ENCODE results near the gene CTDP1. TPM values are rescaled to one million over a fixed set of nuclear protein-coding genes. Genes with fewer than 3 reads are reported as not detected.
A peak's percentile ranks its signal among the peaks of the same experiment; 100 is the strongest.

CTDP1 gene
- total and polyA plus RNA-seq, 2 experiments from 2014 or later, result 20.4 to 20.6 TPM

DNA sequence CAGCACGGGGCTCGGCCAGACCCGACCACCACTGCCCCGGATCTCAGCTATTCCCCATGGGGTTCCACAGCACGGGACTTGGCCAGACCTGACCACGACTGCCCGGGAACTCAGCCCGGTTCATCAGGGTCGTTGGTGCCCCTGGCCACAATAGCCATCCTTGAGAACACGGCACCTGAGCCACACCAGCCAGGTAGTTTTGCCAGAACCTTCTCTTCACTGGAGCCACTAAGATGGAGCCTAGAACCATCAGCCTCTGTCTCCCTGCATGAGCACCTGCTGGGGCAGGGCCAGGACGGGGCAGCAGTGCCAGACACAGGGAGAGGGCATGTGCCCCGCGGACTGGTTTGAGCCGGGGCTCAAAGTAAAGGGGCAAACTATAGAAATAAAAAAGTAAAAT is 106.7 kb downstream of the CTDP1 start:
- H3K9me3 ChIP-seq (ENCODE audit: low read depth), result no peaks in the 10 kb centered on the region
- no peaks in the 10 kb centered on the region for H3K79me2 ChIP-seq
- no peak for TF ChIP-seq EZH2 (IDR thresholded peaks at IDR 0.05; ENCODE audit: borderline replicate concordance)
- 77% methylated on average over 13 of the region's 14 CpGs for WGBS (ENCODE audit: low lambda C conversion rate, missing lambda C conversion rate)
- H4K20me1 ChIP-seq (ENCODE audit: insufficient read depth, poor library complexity, severe bottlenecking), result no peaks in the 10 kb centered on the region
- H3K4me2 ChIP-seq, result no peak overlapping the region
- H3K27me3 ChIP-seq, result peaks cover 35% of the 10 kb centered on the region
- no peaks in the 10 kb centered on the region for H3K9me2 ChIP-seq (replicated peaks; ENCODE audit: insufficient read depth)
- H3K4me3 ChIP-seq, result no peak overlapping the region
- no peak overlapping the region for H3K27ac ChIP-seq
- H3K36me3 ChIP-seq (replicated peaks; ENCODE audit: insufficient read depth, low read depth), result no peaks in the 10 kb centered on the region
- no peaks in the 10 kb centered on the region for H3K4me1 ChIP-seq (ENCODE audit: insufficient read depth)
- no peak overlapping the region for H2AFZ ChIP-seq
- DNase-seq (ENCODE audit: low spot score), result no peak

DNA sequence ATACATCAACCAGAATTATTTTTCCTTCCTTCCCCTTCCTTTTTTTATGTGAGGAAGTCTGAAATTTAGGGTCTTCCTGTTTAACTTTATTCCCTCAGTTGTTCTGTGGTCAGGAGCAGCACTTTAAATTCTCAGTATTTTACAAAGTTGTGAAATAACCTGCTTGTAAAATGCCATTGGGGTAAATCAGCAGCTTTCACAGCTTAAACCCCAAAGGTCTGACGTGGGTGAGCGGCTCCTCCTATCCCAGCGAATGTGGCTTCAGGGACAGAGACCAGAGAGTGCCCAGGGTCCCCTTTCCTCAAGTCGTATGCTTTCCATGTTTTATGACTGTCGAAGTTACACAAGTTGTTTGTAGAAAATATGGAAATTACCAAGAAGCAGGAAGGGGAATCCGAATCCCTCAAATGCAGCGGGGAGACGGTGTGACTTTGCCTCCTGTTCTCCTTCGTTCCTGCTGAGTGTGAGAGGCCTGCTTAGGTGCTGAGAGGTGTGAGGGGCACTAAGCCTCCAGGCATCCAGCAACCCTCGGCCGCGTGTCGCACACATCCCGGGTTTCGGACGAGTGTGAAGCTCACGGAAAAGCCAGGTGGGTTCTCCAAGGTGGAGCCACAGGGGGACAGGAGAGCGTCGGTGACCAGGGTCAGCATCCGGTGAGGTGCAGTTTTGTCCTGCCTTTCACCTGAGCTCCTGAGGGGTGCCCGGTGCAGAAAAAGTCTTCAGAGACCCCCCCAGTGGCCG is 107.4 kb downstream of the CTDP1 start:
- no peaks in the 10 kb centered on the region for H3K9me2 ChIP-seq (replicated peaks; ENCODE audit: insufficient read depth)
- no peak overlapping the region for H2AFZ ChIP-seq
- H3K36me3 ChIP-seq (replicated peaks; ENCODE audit: insufficient read depth, low read depth), result no peaks in the 10 kb centered on the region
- no peaks in the 10 kb centered on the region for H3K79me2 ChIP-seq
- peaks cover 35% of the 10 kb centered on the region for H3K27me3 ChIP-seq
- no peaks in the 10 kb centered on the region for H3K9me3 ChIP-seq (ENCODE audit: low read depth)
- no peak overlapping the region for H3K27ac ChIP-seq
- 88% methylated on average over 22 of the region's 22 CpGs for WGBS (ENCODE audit: low lambda C conversion rate, missing lambda C conversion rate)
- H3K4me1 ChIP-seq (ENCODE audit: insufficient read depth), result no peaks in the 10 kb centered on the region
- H3K4me3 ChIP-seq, result no peak overlapping the region
- no peak for DNase-seq (ENCODE audit: low spot score)
- no peaks in the 10 kb centered on the region for H4K20me1 ChIP-seq (ENCODE audit: insufficient read depth, poor library complexity, severe bottlenecking)
- H3K4me2 ChIP-seq, result no peak overlapping the region
- TF ChIP-seq, protein P1, sequence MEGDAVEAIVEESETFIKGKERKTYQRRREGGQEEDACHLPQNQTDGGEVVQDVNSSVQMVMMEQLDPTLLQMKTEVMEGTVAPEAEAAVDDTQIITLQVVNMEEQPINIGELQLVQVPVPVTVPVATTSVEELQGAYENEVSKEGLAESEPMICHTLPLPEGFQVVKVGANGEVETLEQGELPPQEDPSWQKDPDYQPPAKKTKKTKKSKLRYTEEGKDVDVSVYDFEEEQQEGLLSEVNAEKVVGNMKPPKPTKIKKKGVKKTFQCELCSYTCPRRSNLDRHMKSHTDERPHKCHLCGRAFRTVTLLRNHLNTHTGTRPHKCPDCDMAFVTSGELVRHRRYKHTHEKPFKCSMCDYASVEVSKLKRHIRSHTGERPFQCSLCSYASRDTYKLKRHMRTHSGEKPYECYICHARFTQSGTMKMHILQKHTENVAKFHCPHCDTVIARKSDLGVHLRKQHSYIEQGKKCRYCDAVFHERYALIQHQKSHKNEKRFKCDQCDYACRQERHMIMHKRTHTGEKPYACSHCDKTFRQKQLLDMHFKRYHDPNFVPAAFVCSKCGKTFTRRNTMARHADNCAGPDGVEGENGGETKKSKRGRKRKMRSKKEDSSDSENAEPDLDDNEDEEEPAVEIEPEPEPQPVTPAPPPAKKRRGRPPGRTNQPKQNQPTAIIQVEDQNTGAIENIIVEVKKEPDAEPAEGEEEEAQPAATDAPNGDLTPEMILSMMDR (IDR thresholded peaks at IDR 0.05; ENCODE audit: poor library complexity), result no peak
- TF ChIP-seq EZH2phosphoT487 (IDR thresholded peaks at IDR 0.05; ENCODE audit: low read depth, severe bottlenecking, unreplicated experiment), result no peak
- TF ChIP-seq EZH2 (IDR thresholded peaks at IDR 0.05; ENCODE audit: borderline replicate concordance), result no peak

DNA sequence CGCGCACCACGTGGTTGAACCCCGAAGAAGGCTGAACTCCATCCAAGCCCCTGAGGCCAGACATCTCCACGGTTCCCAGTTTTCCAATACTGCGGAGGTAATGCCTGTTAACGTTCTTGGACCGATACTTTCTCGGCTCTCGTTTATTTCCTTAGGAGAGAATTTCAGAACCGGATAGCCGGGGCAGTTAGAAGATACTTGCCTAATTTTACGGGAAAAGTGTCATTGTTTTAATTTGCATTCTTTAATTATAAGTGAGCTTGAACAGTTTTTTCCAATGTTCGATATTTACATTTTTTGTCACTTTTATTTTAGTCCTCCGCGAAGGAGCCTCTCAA is 107.9 kb downstream of the CTDP1 start:
- no peaks in the 10 kb centered on the region for H3K9me2 ChIP-seq (replicated peaks; ENCODE audit: insufficient read depth)
- no peaks in the 10 kb centered on the region for H4K20me1 ChIP-seq (ENCODE audit: insufficient read depth, poor library complexity, severe bottlenecking)
- no peak overlapping the region for H3K4me3 ChIP-seq
- TF ChIP-seq EZH2 (IDR thresholded peaks at IDR 0.05; ENCODE audit: borderline replicate concordance) (no peak), EZH2phosphoT487 (IDR thresholded peaks at IDR 0.05; ENCODE audit: low read depth, severe bottlenecking, unreplicated experiment) (no peak)
- TF ChIP-seq, protein P1 (IDR thresholded peaks at IDR 0.05; ENCODE audit: poor library complexity), result no peak
- no peaks in the 10 kb centered on the region for H3K4me1 ChIP-seq (ENCODE audit: insufficient read depth)
- DNase-seq (ENCODE audit: low spot score), result no peak
- peaks cover 35% of the 10 kb centered on the region for H3K27me3 ChIP-seq
- peak overlapping the region; percentile 74 for H3K4me2 ChIP-seq
- H3K36me3 ChIP-seq (replicated peaks; ENCODE audit: insufficient read depth, low read depth), result no peaks in the 10 kb centered on the region
- H2AFZ ChIP-seq, result peak overlapping the region; percentile 71
- no peaks in the 10 kb centered on the region for H3K79me2 ChIP-seq
- H3K9me3 ChIP-seq (ENCODE audit: low read depth), result no peaks in the 10 kb centered on the region
- 87% methylated on average over 16 of the region's 16 CpGs for WGBS (ENCODE audit: low lambda C conversion rate, missing lambda C conversion rate)
- H3K27ac ChIP-seq, result no peak overlapping the region

DNA sequence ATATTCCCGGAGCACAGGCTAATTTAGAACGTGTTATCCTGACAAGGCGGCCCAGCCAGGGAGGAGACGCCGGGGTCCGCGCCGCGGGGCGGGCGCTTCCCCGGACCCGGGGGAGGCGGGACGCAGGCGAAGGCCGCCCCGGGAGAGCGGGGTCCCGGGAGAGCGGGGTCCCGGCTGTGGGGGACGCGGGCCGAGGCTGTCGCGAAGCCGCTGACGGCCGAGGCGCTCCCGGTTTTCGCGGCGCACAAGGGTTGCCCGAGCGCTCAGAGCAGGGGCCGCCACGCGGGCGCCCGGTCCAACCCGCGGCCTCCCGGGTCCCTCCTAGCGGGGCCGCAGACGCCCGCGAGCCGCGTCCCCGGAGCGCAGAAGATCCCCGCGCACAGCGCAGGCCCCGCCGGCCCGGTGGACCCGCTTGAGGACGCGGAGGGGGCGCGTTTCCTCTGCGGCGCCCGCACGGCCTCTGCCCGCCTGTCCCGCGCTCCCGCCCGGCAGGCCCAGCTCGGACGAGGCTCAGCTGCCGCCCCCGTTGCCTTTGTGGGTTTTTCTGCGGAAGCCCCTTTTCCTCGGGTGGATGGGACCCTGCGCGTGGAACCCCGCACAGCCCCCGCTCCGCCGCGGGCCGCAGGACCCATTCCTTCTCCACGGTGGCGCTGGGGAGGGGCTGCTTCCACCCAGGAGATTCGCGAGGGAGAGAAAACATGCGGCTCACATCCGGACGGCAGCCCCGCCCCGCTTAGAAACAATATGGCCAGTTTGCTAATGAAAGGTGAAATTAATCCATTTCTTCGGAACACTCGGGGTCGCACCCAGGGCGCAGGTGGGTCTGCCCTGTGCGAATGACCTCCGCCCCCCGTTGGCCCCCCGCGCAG is 108.5 kb downstream of the CTDP1 start:
- peak overlapping the region; percentile 71 for H2AFZ ChIP-seq
- H3K27me3 ChIP-seq, result peaks cover 35% of the 10 kb centered on the region
- H3K4me1 ChIP-seq (ENCODE audit: insufficient read depth), result no peaks in the 10 kb centered on the region
- H3K4me2 ChIP-seq, result peak overlapping the region; percentile 74
- no peak overlapping the region for H3K4me3 ChIP-seq
- TF ChIP-seq EZH2 (IDR thresholded peaks at IDR 0.05; ENCODE audit: borderline replicate concordance), result peak; percentile 90
- TF ChIP-seq, protein P1 (IDR thresholded peaks at IDR 0.05; ENCODE audit: poor library complexity), result no peak
- no peak overlapping the region for H3K27ac ChIP-seq
- no peaks in the 10 kb centered on the region for H4K20me1 ChIP-seq (ENCODE audit: insufficient read depth, poor library complexity, severe bottlenecking)
- no peaks in the 10 kb centered on the region for H3K36me3 ChIP-seq (replicated peaks; ENCODE audit: insufficient read depth, low read depth)
- H3K9me2 ChIP-seq (replicated peaks; ENCODE audit: insufficient read depth), result no peaks in the 10 kb centered on the region
- H3K9me3 ChIP-seq (ENCODE audit: low read depth), result no peaks in the 10 kb centered on the region
- 10% methylated on average over 48 of the region's 106 CpGs for WGBS (ENCODE audit: low lambda C conversion rate, missing lambda C conversion rate)
- no peak for DNase-seq (ENCODE audit: low spot score)
- H3K79me2 ChIP-seq, result no peaks in the 10 kb centered on the region

Measured in hepatocyte (in vitro differentiated cells).